Stimulated activated CD4-positive, alpha-beta T cell treated with anti-CD3 and anti-CD28 coated beads, Interleukin-1b, Interleukin-23, amount 100 ng/mL, for 4 hours (primary cell): ENCODE measurements around the gene CXCR4.
"Not testable (repeated sequence)": the region's sequence is repeated elsewhere in the genome, so short reads cannot be mapped to it uniquely, and the experiment has no call there.

Experiments used
- DNase-seq, 2 donors: peaks; one replicate each; pipeline ENCODE4 v3.0.0-alpha.2; 2020; ENCODE audit warnings: low read depth in 2 of 2

CXCR4 gene

DNA sequence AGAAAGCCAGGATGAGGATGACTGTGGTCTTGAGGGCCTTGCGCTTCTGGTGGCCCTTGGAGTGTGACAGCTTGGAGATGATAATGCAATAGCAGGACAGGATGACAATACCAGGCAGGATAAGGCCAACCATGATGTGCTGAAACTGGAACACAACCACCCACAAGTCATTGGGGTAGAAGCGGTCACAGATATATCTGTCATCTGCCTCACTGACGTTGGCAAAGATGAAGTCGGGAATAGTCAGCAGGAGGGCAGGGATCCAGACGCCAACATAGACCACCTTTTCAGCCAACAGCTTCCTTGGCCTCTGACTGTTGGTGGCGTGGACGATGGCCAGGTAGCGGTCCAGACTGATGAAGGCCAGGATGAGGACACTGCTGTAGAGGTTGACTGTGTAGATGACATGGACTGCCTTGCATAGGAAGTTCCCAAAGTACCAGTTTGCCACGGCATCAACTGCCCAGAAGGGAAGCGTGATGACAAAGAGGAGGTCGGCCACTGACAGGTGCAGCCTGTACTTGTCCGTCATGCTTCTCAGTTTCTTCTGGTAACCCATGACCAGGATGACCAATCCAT, 2.7 kb downstream of the CXCR4 start:
- no peak for DNase-seq

- no peak for DNase-seq
These were observed 3.6 kb downstream of the CXCR4 start for GRCh38 chr2:136114382-136114781.

DNA sequence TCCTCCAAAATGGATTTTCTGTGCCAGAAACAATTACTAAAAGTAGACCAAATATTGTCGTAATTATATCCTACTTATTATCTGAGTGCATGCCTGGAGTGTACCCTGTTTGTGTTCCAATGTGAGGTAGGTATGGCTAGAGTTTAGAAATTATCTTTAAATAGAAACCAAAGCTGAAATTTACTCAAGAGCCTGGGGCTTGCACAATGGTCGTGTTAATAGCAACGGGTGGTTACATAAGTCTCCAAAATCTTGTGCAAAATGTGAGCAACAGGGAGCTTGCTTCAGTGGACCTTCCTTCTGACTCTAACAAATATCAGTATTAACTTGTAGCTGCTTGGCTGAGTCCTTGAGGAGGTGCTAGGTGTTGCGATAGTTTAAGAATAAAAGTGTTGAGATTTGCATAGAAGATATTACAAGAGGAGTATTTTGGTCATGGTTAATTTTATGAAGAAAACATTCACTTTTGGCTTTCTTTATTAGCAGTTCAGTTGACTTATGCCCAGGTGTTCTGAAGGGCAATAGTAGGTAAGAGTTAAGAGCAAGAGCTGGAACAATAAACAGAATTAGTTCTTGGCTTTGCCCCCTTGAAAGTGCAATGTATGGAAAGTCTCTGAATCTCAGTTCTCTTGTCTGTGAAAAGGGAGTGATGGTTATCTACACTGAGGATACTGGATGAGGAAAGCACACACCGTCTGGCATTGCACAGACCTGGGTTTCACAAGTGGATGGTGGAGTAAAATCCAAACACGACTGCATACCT, 4.6 kb downstream of the CXCR4 start:
- DNase-seq, result no peak

DNA sequence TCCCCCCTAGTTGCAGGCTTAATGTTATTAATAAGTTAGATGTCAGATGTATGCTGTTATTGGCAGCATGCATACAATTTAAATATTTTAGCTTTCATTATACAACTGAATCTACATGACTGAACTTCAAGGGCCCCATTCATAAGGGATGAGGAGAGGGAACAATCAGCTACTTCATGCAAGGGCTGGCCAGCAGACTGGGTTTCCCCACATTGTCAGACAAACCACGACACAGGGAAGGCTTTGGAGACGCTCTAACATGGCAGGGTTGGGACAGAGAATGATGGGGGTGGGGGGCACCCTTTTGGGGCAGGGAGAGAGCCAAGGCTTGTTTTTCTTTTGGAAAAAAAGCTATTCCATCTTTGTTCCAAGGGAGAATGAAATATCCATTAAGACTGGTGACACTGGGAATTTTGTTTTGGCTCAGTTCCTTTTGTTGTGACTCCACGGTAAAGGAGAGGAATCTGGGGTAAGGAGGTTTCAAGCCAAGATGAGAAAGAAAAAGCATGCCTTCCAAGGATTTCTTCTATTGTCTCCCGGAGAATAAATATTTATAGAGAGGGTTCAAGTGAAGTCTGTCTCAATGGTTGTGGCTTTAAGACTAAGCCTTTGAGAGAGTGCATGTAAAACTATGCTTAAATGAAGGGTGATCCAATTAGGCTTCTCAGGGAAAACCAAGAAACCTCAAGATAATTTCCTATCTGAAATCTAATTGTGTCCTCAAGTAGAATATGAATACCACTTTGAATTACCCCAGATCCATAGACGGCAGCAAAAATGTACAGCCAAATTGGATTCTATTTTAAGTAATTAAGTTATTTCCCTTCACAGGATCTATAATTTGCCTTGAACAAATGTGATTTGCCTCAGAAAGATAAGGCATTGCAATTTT, 5.4 kb downstream of the CXCR4 start:
- no peak for DNase-seq

DNA sequence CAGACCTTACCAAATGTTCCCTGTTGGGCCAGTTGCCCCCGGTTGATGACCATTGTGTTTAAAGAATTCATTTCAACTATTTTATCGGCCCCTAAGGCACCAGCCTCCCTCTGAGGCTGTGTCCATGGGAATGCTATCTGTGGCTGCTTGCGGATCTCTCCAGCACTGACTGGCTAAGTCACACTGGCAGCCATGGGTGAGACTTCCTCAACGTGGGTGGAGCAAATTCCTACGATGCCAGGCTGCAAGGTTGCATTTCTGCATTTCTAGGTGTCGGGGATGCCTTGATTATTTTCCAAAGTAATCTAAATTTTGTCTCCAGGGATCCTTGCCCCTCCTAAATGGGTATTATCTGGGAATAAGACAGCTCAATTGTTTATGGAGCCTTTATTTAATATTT, 6.2 kb downstream of the CXCR4 start:
- DNase-seq, result no peak

- no peak for DNase-seq
These were observed 7.4 kb downstream of the CXCR4 start for GRCh38 chr2:136110526-136110925.

DNA sequence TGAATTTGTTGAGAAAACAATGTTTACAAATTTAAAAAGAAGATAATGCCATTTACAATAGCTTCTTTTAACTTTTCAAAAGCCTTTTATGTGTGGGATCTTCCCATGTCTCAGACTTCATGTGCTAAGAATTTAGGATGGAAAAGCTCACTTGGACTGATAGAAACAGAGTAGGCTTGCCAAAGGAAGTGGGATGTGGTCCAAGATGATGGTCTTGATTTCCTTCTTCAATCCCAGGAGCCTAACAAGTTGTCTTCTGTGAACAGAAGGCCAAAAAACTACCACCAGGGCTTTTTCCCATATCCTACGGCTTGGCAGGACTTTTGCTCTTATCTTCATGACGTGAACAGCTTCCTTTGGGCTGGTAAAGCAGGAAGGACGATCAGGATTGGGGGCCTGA, 9.5 kb downstream of the CXCR4 start:
- no peak for DNase-seq

DNA sequence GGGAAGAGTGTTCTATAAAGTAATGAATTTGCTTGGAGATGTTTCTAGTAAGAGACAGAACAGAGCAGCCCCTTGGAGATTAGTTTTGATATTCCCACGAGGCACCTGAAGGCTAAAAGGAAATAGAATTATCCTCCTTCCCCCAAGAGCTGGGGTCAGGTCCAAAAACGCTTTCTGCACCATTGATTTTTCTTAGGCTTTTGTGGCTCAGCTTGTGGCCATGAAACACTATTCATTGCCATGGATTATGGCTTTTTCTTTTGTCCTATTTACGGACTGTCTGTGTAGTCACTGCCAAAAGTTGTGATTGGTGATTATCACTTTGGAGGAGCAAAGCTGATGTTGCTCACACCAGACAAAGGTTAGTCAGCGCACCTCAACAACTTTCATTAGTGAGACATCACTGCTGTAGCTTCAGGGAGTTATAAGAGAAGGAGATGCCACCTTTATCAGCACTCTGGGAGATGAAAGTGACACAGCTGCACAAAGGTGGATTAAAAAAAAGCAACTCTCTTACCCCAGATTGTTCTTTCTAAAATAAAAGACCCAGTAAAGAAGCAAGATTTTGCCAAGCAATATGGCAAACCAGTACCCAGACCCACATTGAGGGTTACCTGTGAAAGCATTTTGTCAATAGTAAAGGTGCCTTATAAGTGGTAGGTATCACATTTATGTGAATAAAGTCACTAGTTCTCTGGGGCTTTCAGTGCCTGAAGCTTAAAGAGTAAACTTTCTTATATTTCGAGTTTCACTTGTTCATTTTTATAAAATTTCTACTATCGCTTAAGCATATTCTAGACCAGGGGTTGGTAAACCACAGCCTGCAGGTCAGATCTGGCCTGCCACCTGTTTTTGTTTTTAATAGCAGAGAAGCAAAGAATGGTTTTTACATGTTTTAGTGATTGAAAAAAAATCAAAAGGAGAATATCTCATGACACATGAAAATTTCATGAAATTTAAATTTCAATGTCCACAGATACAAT, 10.6 kb downstream of the CXCR4 start:
- no peak for DNase-seq

- no peak for DNase-seq
These were observed 11.4 kb downstream of the CXCR4 start for GRCh38 chr2:136106505-136106904.

DNA sequence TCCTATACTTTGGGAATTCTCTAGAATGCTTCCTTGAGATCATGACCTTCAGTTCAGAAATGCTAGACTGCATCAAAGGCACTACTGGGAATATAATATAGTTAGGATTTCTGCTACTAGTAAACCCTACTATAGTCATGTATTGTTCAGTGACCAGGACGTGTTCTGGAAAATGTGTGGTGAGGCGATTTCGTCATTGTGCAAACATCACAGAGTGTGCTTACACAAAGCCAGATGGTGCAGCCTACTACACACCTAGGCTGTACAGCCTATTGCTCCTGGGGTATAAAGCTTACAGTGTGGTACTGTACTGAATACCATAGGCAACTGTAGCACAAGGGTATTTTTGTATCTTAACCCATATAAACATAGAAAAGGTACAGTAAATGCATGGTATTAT, 13.0 kb downstream of the CXCR4 start:
- no peak for DNase-seq

- no peak for DNase-seq
These were observed 16.9 kb downstream of the CXCR4 start for GRCh38 chr2:136101042-136101441.

- DNase-seq, result no peak
These were observed 19.5 kb downstream of the CXCR4 start for GRCh38 chr2:136098441-136098840.

GRCh38 chr2:136093583-136093982, 24.4 kb downstream of the CXCR4 start:
- DNase-seq, result no peak

- no peak for DNase-seq
These were observed 26.1 kb downstream of the CXCR4 start for GRCh38 chr2:136091899-136092298.

DNA sequence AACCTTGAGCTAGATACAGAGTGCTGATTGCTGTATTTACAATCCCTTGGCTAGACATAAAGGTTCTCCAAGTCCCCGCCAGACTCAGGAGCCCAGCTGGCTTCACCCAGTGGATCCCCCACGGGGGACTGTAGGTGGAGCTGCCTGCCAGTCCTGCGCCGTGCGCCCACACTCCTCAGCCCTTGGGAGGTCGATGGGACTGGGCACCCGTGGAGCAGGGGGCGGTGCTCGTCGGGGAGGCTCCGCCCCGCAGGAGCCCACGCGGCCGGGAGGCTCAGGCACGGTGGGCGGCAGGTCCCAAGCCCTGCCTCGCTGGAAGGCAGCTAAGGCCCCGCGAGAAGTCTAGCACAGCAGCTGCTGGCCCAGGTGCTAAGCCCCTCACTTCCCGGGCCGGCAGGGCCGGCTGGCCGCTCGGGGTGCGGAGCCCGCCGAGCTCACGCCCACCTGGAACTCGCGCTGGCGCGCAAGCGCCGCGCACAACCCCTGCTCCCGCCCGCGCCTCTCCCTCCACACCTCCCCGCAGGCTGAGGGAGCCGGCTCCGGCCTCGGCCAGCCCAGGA, 30.0 kb downstream of the CXCR4 start:
- DNase-seq, result not testable (repeated sequence)

GRCh38 chr2:136086253-136087016, 31.5 kb downstream of the CXCR4 start:
- no peak for DNase-seq

- DNase-seq, result no peak
These were observed 32.3 kb downstream of the CXCR4 start for GRCh38 chr2:136085453-136086209.

DNA sequence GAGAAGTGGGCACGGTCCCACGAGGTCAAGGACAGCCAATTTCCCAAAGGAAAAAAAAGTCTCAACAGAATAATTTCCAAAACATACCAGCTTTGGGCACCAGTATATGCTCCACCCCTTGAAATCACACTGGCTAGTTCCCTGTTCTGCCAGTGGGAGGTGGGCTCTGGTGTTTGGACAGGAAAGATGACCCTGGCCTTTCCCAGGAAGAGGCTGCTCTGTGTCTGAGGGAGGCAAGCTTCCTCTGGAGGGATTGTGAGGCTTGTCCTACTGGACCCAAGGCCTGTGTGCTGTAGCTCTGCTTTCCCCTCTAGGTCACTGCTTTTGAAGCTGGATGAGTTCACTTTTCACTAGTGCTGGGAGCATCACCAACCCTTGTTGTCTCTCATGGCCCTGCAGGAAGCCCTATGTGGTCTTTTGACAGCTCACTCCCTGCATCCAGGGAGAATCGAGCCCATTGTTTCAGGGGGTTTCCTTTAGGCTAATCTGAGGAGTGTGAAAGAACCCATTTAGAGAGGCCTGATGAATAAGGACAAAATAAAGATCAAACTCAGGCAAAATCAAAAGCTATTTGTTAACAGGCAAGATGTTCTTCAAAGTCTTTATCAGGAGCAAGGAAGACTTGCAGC, 36.3 kb downstream of the CXCR4 start:
- no peak for DNase-seq

DNA sequence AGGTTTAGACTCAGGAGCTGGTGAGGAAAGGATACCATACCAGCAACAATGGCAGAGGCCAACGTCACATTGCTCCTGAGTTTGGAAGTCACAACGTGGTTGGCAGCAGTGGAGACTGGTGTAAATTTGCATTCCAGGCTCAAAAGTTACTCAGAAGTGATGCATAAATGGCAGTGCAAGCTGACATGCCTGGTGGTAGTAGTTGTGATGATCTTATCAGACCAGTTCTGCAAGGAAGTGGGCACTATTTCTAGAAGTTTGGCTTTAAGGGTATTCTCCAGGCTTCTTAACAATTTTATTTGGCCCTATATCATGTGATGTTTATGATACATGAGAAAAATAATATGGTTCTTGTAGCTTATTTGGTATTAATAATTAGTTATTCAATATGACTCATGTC, 37.8 kb downstream of the CXCR4 start:
- no peak for DNase-seq
